ENCODE results near the gene SMIM10. TPM values are rescaled to one million over a fixed set of nuclear protein-coding genes. Genes with fewer than 3 reads are reported as not detected.
"Not testable (repeated sequence)": the region's sequence is repeated elsewhere in the genome, so short reads cannot be mapped to it uniquely, and the experiment has no call there.

Gene SMIM10
- total RNA-seq, 2 donors from 2014 or later, result 0.45 to 1.3 TPM

- no peak for ATAC-seq (replicated peaks)
- H3K9me3 Mint-ChIP-seq, result no peaks in the 10 kb centered on the region
- no peaks in the 10 kb centered on the region for H3K36me3 Mint-ChIP-seq (ENCODE audit: low read depth)
- H3K4me3 Mint-ChIP-seq, result no peak overlapping the region
- no peak overlapping the region for H3K27ac Mint-ChIP-seq
- H3K27me3 Mint-ChIP-seq, result no peaks in the 10 kb centered on the region
- H3K4me1 Mint-ChIP-seq, result peaks cover 4% of the 10 kb centered on the region
Observed at GRCh38 chrX:134998246-134998645, 7.5 kb downstream of the SMIM10 start.

GRCh38 chrX:134999469-134999868, 8.7 kb downstream of the SMIM10 start:
- Mint-ChIP-seq H3K27ac (no peak overlapping the region), H3K27me3 (no peaks in the 10 kb centered on the region), H3K36me3 (ENCODE audit: low read depth) (no peaks in the 10 kb centered on the region)

GRCh38 chrX:135000516-135000915, 9.7 kb downstream of the SMIM10 start:
- ATAC-seq (replicated peaks), result no peak
- Mint-ChIP-seq H3K9me3 (no peaks in the 10 kb centered on the region), H3K4me3 (no peak overlapping the region), H3K36me3 (ENCODE audit: low read depth) (no peaks in the 10 kb centered on the region), H3K27me3 (no peaks in the 10 kb centered on the region), H3K4me1 (peaks cover 4% of the 10 kb centered on the region), H3K27ac (no peak overlapping the region)

More at GRCh38 chrX:134999469-134999868, 8.7 kb downstream of the SMIM10 start:
- H3K4me1 Mint-ChIP-seq, result peaks cover 4% of the 10 kb centered on the region
- H3K4me3 Mint-ChIP-seq, result no peak overlapping the region
- H3K9me3 Mint-ChIP-seq, result no peaks in the 10 kb centered on the region
- ATAC-seq (replicated peaks), result no peak

- no peaks in the 10 kb centered on the region for H3K36me3 Mint-ChIP-seq (ENCODE audit: low read depth)
- peak; percentile 97 for ATAC-seq (replicated peaks)
- peak overlapping the region; percentile 86 for H3K4me3 Mint-ChIP-seq
- no peaks in the 10 kb centered on the region for H3K9me3 Mint-ChIP-seq
- H3K27me3 Mint-ChIP-seq, result no peaks in the 10 kb centered on the region
- peaks cover 4% of the 10 kb centered on the region for H3K4me1 Mint-ChIP-seq
- H3K27ac Mint-ChIP-seq, result peak overlapping the region; percentile 41
Observed at GRCh38 chrX:135003876-135004623, 13.3 kb downstream of the SMIM10 start.

GRCh38 chrX:135006187-135006586, 15.4 kb downstream of the SMIM10 start:
- H3K4me3 Mint-ChIP-seq, result no peak overlapping the region
- peaks cover 4% of the 10 kb centered on the region for H3K4me1 Mint-ChIP-seq
- H3K36me3 Mint-ChIP-seq (ENCODE audit: low read depth), result no peaks in the 10 kb centered on the region
- no peak for ATAC-seq (replicated peaks)
- H3K27me3 Mint-ChIP-seq, result no peaks in the 10 kb centered on the region
- no peaks in the 10 kb centered on the region for H3K9me3 Mint-ChIP-seq
- no peak overlapping the region for H3K27ac Mint-ChIP-seq

GRCh38 chrX:135009057-135009610, 18.3 kb downstream of the SMIM10 start:
- H3K9me3 Mint-ChIP-seq, result no peaks in the 10 kb centered on the region
- ATAC-seq (replicated peaks), result no peak
- no peaks in the 10 kb centered on the region for H3K36me3 Mint-ChIP-seq (ENCODE audit: low read depth)
- H3K27ac Mint-ChIP-seq, result no peak overlapping the region
- no peaks in the 10 kb centered on the region for H3K4me1 Mint-ChIP-seq
- H3K27me3 Mint-ChIP-seq, result no peaks in the 10 kb centered on the region
- no peak overlapping the region for H3K4me3 Mint-ChIP-seq

GRCh38 chrX:135009838-135010237, 19.0 kb downstream of the SMIM10 start:
- Mint-ChIP-seq H3K27me3 (no peaks in the 10 kb centered on the region), H3K36me3 (ENCODE audit: low read depth) (no peaks in the 10 kb centered on the region), H3K4me3 (no peak overlapping the region), H3K27ac (no peak overlapping the region), H3K4me1 (no peaks in the 10 kb centered on the region), H3K9me3 (no peaks in the 10 kb centered on the region)
- no peak for ATAC-seq (replicated peaks)

GRCh38 chrX:135010921-135011320, 20.1 kb downstream of the SMIM10 start:
- H3K27ac Mint-ChIP-seq, result no peak overlapping the region
- ATAC-seq (replicated peaks), result no peak

GRCh38 chrX:135015523-135016245, 24.9 kb downstream of the SMIM10 start:
- no peaks in the 10 kb centered on the region for H3K36me3 Mint-ChIP-seq (ENCODE audit: low read depth)
- no peak overlapping the region for H3K27ac Mint-ChIP-seq
- ATAC-seq (replicated peaks), result no peak
- no peaks in the 10 kb centered on the region for H3K4me1 Mint-ChIP-seq
- no peak overlapping the region for H3K4me3 Mint-ChIP-seq
- no peaks in the 10 kb centered on the region for H3K9me3 Mint-ChIP-seq
- no peaks in the 10 kb centered on the region for H3K27me3 Mint-ChIP-seq

More at GRCh38 chrX:135010921-135011320, 20.1 kb downstream of the SMIM10 start:
- Mint-ChIP-seq H3K9me3 (no peaks in the 10 kb centered on the region), H3K36me3 (ENCODE audit: low read depth) (no peaks in the 10 kb centered on the region), H3K4me3 (no peak overlapping the region), H3K4me1 (no peaks in the 10 kb centered on the region), H3K27me3 (no peaks in the 10 kb centered on the region)

GRCh38 chrX:135019890-135020289, 29.1 kb downstream of the SMIM10 start:
- not testable (repeated sequence) for H3K4me3 Mint-ChIP-seq; ATAC-seq (replicated peaks); H3K36me3 Mint-ChIP-seq (ENCODE audit: low read depth); H3K27ac Mint-ChIP-seq; H3K27me3 Mint-ChIP-seq; H3K4me1 Mint-ChIP-seq; H3K9me3 Mint-ChIP-seq

GRCh38 chrX:135023791-135024190, 33.0 kb downstream of the SMIM10 start:
- not testable (repeated sequence) for H3K4me1 Mint-ChIP-seq; H3K27ac Mint-ChIP-seq; H3K36me3 Mint-ChIP-seq (ENCODE audit: low read depth); H3K27me3 Mint-ChIP-seq; ATAC-seq (replicated peaks); H3K9me3 Mint-ChIP-seq
- H3K4me3 Mint-ChIP-seq, result peak overlapping the region; percentile 78

- H3K4me1 Mint-ChIP-seq, result no peaks in the 10 kb centered on the region
- H3K9me3 Mint-ChIP-seq, result no peaks in the 10 kb centered on the region
- no peaks in the 10 kb centered on the region for H3K36me3 Mint-ChIP-seq (ENCODE audit: low read depth)
- no peak overlapping the region for H3K27ac Mint-ChIP-seq
- H3K4me3 Mint-ChIP-seq, result no peak overlapping the region
- no peak for ATAC-seq (replicated peaks)
- H3K27me3 Mint-ChIP-seq, result peaks cover 13% of the 10 kb centered on the region
Observed at GRCh38 chrX:135024526-135024925, 33.7 kb downstream of the SMIM10 start.

GRCh38 chrX:135030207-135030963, 39.6 kb downstream of the SMIM10 start:
- not testable (repeated sequence) for H3K27ac Mint-ChIP-seq; H3K4me1 Mint-ChIP-seq; H3K9me3 Mint-ChIP-seq; H3K4me3 Mint-ChIP-seq; ATAC-seq (replicated peaks); H3K27me3 Mint-ChIP-seq
- peaks cover 33% of the 10 kb centered on the region for H3K36me3 Mint-ChIP-seq (ENCODE audit: low read depth)

Data from activated T-helper 17 cell treated with anti-CD3 and anti-CD28 coated beads, Interleukin-2, amount 50 U/mL, for 72 hours (primary cell).